OCI-LY7 (cell line): ENCODE data around the gene PSMB1. TPM values are rescaled to one million over a fixed set of nuclear protein-coding genes. Genes with fewer than 3 reads are reported as not detected.

Source experiments
- BruUV-seq: library from RNA; stranded (reverse); fragments of 400-500 nt; replicated peaks from 2 replicates; lab custom pipeline; 2021; lab: Mats Ljungman, UMichigan
- CTCF ChIA-PET: fragments of 300-600 bp; sonication (Branson Sonifier 250); formaldehyde crosslinking; loops from one replicate; lab custom pipeline; 2022; ENCODE audit warnings: antibody characterized with exemption; ENCODE audit not compliant: unreplicated experiment; lab: Charles Lee
- POLR2A ChIA-PET: fragments of 300-600 bp; sonication (Branson Sonifier 250); formaldehyde crosslinking; loops from one replicate; lab custom pipeline; 2022; ENCODE audit warnings: antibody characterized with exemption; lab: Charles Lee
- DNase-seq: peaks from one replicate; pipeline ENCODE4 v3.0.0-alpha.2; 2015; ENCODE audit warnings: low spot score
- H2AFZ ChIP-seq: fragments of 200-600 bp; sonication (generic), shearing (Covaris generic); 2 replicates; pipeline ENCODE4 v1.6.1; 2014; ENCODE audit warnings: mild to moderate bottlenecking, antibody characterized with exemption, low read length, moderate library complexity
- H3K27ac ChIP-seq: fragments of 200-600 bp; sonication (generic); 2 replicates; pipeline ENCODE4 v1.5.1; 2014; ENCODE audit warnings: mixed run types, low read depth, mild to moderate bottlenecking, moderate library complexity, low read length, inconsistent platforms; ENCODE audit not compliant: poor library complexity, severe bottlenecking
- H3K36me3 ChIP-seq: fragments of 200-600 bp; sonication (generic); 2 replicates; pipeline ENCODE4 v1.6.1; 2014; ENCODE audit warnings: mild to moderate bottlenecking, antibody characterized with exemption, low read length, moderate library complexity, mixed read lengths; ENCODE audit not compliant: insufficient read depth
- H3K4me1 ChIP-seq: fragments of 200-600 bp; sonication (generic); 2 replicates; pipeline ENCODE4 v1.5.1; 2014; ENCODE audit warnings: mild to moderate bottlenecking, low read length; ENCODE audit not compliant: insufficient read depth, poor library complexity, severe bottlenecking
- H3K4me2 ChIP-seq: fragments of 200-600 bp; sonication (generic); 2 replicates; pipeline ENCODE4 v1.6.1; 2014; ENCODE audit warnings: mild to moderate bottlenecking, low read length
- H3K4me3 ChIP-seq: fragments of 200-600 bp; sonication (generic); 2 replicates; pipeline ENCODE4 v1.5.1; 2014; ENCODE audit warnings: mild to moderate bottlenecking, low read depth, low read length; ENCODE audit not compliant: poor library complexity, severe bottlenecking
- H3K79me2 ChIP-seq: fragments of 200-600 bp; sonication (generic); 2 replicates; pipeline ENCODE4 v1.6.1; 2016; ENCODE audit warnings: low read depth, mild to moderate bottlenecking, low read length, moderate library complexity, mixed read lengths; ENCODE audit not compliant: insufficient read depth
- H3K9me2 ChIP-seq: fragments of 200-600 bp; sonication (generic); 2 replicates; pipeline ENCODE4 v1.6.1; 2016; ENCODE audit warnings: mild to moderate bottlenecking, low read length, mixed read lengths; ENCODE audit not compliant: insufficient read depth
- H3K9me3 ChIP-seq: fragments of 200-600 bp; sonication (generic); 2 replicates; pipeline ENCODE4 v1.6.1; 2014; ENCODE audit warnings: mild to moderate bottlenecking, mixed run types, low read length, mixed read lengths
- H4K20me1 ChIP-seq: fragments of 200-600 bp; sonication (generic); 2 replicates; pipeline ENCODE4 v1.6.1; 2014; ENCODE audit warnings: mild to moderate bottlenecking, antibody characterized with exemption, low read length, moderate library complexity, mixed read lengths; ENCODE audit not compliant: insufficient read depth
- EZH2phosphoT487 ChIP-seq: fragments of 200-600 bp; sonication (generic); IDR thresholded peaks from 2 replicates; pipeline ENCODE4 v1.6.1; 2018; ENCODE audit warnings: low read depth, borderline replicate concordance, mild to moderate bottlenecking, mixed run types, antibody characterized with exemption, low read length, moderate library complexity, mixed read lengths
- intact Hi-C: fragments of 100-400 bp; cut with micrococcal nuclease; formaldehyde crosslinking; loops from one replicate; pipeline ENCODE4 v1.10.0; 2022; ENCODE audit not compliant: unreplicated experiment
- total RNA-seq, 2 experiments: library from RNA; depleted of rRNA in 1 of 2; stranded (reverse); fragments of >200 nt in 1 of 2; shearing (Covaris generic) in 1 of 2; gene quantifications; 2 replicates each; pipeline ENCODE4 v1.2.3, GENCODE V29; 2014 to 2022
- TF ChIP-seq, protein P1 (sequence below): fragments of 200-600 bp; sonication (generic); conservative IDR thresholded peaks from 2 replicates; pipeline ENCODE4 v1.5.1; 2014; ENCODE audit warnings: mild to moderate bottlenecking, antibody characterized with exemption, low read length, moderate library complexity, mixed read lengths

PSMB1 gene
- total RNA-seq, 2 experiments from 2014 or later = 190 to 193 TPM

DNA sequence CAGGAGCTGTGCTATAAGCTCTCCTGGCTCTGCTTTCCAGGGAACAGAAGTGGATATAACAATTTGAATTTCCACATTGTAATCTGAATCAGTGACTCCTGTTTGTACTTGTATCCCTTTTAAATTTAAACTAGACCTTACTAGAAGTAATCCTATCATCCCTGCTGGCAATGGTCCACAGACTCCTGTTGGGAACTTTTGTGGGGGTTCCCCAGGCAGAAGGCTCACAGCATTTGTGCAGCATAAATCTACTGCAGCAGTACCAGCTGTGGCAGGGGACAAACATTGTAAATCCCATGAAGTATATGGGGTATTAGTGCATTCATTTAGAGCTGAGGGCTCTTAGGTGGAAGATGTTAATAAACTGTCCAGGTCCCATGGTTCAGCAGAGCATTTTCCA is 43.3 kb upstream of the PSMB1 start:
- POLR2A ChIA-PET = interaction anchor here (1.1 kb wide), 1 partner anchor 15 kb away, joined by 4 read pairs; no protein-coding TSS in a partner anchor
- no peaks in the 10 kb centered on the region for H3K9me2 ChIP-seq
- H2AFZ ChIP-seq = no peak overlapping the region
- H3K4me1 ChIP-seq = no peaks in the 10 kb centered on the region
- TF ChIP-seq, protein P1, sequence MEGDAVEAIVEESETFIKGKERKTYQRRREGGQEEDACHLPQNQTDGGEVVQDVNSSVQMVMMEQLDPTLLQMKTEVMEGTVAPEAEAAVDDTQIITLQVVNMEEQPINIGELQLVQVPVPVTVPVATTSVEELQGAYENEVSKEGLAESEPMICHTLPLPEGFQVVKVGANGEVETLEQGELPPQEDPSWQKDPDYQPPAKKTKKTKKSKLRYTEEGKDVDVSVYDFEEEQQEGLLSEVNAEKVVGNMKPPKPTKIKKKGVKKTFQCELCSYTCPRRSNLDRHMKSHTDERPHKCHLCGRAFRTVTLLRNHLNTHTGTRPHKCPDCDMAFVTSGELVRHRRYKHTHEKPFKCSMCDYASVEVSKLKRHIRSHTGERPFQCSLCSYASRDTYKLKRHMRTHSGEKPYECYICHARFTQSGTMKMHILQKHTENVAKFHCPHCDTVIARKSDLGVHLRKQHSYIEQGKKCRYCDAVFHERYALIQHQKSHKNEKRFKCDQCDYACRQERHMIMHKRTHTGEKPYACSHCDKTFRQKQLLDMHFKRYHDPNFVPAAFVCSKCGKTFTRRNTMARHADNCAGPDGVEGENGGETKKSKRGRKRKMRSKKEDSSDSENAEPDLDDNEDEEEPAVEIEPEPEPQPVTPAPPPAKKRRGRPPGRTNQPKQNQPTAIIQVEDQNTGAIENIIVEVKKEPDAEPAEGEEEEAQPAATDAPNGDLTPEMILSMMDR = no peak
- TF ChIP-seq EZH2phosphoT487 = no peak
- peaks cover 17% of the 10 kb centered on the region for H3K9me3 ChIP-seq
- no TSS peak for BruUV-seq
- no peak overlapping the region for H3K4me2 ChIP-seq
- H3K4me3 ChIP-seq = no peak overlapping the region
- DNase-seq = no peak
- CTCF ChIA-PET = no interaction called here
- no peaks in the 10 kb centered on the region for H3K79me2 ChIP-seq
- intact Hi-C loops = no loop called here
- no peaks in the 10 kb centered on the region for H4K20me1 ChIP-seq
- H3K27ac ChIP-seq = no peak overlapping the region
- H3K36me3 ChIP-seq = no peaks in the 10 kb centered on the region; the same call in 1 of the 2 replicates

DNA sequence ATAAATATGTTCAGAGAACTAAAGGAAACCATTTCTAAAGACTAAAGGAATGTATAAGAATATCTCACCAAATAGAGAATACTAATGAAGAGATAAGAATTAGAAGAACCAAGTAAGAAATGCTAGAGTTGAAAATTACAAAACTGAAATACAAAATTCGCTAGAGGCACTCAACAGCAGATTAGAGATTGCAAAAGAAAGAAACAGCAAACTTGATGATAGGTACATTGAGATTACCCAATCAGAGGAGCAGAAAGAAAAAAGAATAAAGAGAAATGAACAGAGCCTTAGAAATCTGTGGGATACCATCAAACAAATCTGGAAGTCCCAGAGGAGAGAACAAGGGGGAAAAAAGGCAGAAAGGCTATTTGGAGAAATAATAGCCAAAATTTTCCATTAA is 37.6 kb upstream of the PSMB1 start:
- DNase-seq = no peak
- Histone ChIP-seq H3K79me2 (no peaks in the 10 kb centered on the region), H3K4me2 (no peak overlapping the region), H3K36me3 (no peaks in the 10 kb centered on the region; the same call in 1 of the 2 replicates), H2AFZ (no peak overlapping the region), H3K4me3 (no peak overlapping the region), H3K4me1 (peaks cover 2% of the 10 kb centered on the region), H3K27ac (no peak overlapping the region), H3K9me3 (peaks cover 20% of the 10 kb centered on the region), H3K9me2 (no peaks in the 10 kb centered on the region), H4K20me1 (no peaks in the 10 kb centered on the region)
- intact Hi-C loops = no loop called here
- ChIA-PET CTCF (no interaction called here), POLR2A (interaction anchor here (2.2 kb wide), 1 partner anchor 11 kb away, joined by 4 read pairs; no protein-coding TSS in a partner anchor)
- no TSS peak for BruUV-seq
- TF ChIP-seq, protein P1 = no peak
- no peak for TF ChIP-seq EZH2phosphoT487

DNA sequence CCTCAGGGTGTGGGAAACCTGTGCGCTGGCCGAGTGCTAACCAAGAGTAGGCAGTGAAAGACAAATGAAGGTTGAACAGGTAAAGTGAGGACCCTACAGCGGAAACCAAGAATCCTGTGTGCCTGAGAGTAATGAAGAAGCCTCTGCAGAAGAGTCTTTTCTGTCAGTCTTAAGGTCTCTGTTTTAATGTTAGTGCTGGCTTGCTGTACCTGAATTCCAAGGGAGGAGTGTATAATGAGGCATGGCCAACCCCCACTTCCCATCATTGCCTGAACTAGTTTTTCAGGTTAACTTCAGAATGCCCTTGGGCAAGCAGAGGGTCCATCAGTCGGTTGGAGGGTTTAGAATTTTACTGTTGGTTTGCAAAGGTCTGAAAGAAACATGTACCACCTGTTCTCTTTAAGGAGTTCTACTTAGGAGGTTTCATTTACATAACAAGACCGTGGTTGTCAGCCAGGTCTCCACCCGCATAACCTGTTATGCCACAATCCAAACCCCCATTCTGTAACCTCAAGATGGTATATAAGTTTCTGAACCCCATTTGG is 31.9 kb upstream of the PSMB1 start:
- POLR2A ChIA-PET = interaction anchor here (0.6 to 1.7 kb wide), 4 partner anchors 9 to 33 kb away, joined by 4 to 14 read pairs (median 7); partner anchors contain the start of gene TBP
- Histone ChIP-seq H3K4me2 (peak overlapping the region; percentile 72), H3K4me1 (peaks cover 22% of the 10 kb centered on the region), H3K79me2 (peaks cover 34% of the 10 kb centered on the region), H3K27ac (peak overlapping the region; percentile 87), H3K9me2 (no peaks in the 10 kb centered on the region), H3K36me3 (peaks cover 35% of the 10 kb centered on the region), H3K9me3 (no peaks in the 10 kb centered on the region), H3K4me3 (peak overlapping the region; percentile 99), H4K20me1 (peaks cover 13% of the 10 kb centered on the region; the same call in 1 of the 2 replicates), H2AFZ (peak overlapping the region; percentile 51; the same call in 1 of the 2 replicates)
- CTCF ChIA-PET = no interaction called here
- no peak for TF ChIP-seq EZH2phosphoT487
- TF ChIP-seq, protein P1 = no peak
- no peak for DNase-seq
- BruUV-seq = TSS peak; percentile 90
- intact Hi-C loops = loop anchor here (1.0 kb wide), 1 partner anchor 31 kb away; the partner anchor contains the start of gene TBP
